ENCODE measurements around the gene TP73.

TP73 gene

DNA sequence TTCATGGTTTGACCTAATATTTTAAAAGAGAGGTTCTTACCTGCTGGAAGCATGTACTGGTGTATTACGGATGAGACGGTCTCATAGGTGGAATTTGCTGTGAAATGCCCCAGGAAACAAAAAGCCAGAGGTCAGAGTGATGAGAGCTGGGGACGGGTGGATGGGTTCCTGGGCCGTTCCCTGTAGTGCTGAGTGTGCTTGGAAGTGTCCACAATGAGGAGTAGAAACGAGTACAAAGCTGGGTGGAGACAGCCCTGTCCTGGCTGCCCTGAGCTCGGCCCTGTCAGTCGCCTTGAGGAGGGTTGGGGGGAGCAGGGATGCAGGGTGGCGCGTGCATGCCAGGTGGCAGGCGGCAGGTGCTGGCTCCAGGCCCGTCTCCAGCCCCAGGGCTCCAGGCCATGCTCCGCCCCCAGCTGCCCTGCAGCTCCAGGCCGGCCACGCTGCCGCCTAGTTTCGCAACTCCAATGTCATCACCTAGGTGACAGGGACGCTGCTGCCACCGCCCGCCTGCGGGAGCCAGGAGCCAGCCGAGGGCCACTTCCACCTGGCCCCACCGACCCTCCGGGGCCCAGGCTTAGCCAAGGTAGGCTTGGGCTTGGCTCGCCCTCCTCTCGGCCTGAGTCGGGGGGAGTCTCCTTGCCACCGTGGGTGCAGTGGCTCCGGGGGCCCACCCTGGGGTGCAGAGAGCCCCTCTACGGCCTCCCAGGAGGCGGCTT, 16.4 kb downstream of the TP73 start:
- ATAC-seq (no peak), DNase-seq (ENCODE audit: low spot score in 2 of 2) (no peak)
- Mint-ChIP-seq H3K4me3 (no peak overlapping the region), H3K4me1 (peaks cover 20% of the 10 kb centered on the region), H3K27ac (no peak overlapping the region), H3K9me3 (no peaks in the 10 kb centered on the region), H3K36me3 (no peaks in the 10 kb centered on the region)

DNA sequence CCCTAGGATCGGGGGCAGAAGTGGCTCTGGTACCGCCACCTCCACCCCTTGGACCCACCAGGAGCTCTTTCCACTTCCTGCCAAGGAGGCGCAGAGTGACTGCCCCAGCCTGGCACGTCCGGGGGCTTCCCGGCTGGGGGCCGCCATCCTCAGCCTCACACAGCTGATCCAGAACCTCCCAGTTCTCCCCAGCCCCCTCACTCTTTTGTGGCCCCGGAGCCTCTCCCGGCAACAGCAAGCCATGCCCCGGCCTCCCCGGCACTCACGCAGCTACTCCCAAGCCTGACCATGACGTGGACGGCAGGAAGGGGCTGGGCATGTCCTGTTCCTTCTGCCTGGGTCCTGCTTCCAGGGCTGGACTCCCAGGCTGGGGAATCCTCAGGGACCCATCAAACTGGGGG, 17.1 kb downstream of the TP73 start:
- Mint-ChIP-seq H3K4me3 (no peak overlapping the region), H3K36me3 (no peaks in the 10 kb centered on the region), H3K9me3 (no peaks in the 10 kb centered on the region), H3K4me1 (peaks cover 22% of the 10 kb centered on the region), H3K27ac (no peak overlapping the region)
- DNase-seq (ENCODE audit: low spot score in 2 of 2) (no peak), ATAC-seq (no peak)

DNA sequence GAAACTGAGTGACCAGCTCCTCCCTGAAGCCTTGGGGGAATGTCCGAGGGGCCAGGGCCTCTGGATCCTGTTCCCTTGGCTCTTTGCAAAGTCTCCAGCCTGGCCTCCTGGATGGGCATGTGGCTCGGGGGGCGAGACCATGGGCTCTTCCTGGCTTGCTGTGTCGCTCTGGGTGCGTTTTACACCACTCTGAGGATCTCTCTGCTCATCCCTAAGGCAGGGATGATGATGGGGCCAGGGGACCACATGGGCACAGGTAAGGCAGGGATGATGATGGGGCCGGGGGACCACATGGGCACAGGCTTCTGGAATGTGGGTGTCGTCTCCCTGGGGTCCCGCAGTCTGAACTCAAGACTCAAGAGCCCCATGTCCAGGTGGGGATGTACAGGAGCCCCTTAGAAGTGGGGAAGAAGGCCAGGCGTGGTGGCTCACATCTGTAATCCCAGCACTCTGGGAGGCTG, 17.7 kb downstream of the TP73 start:
- no peak for DNase-seq (ENCODE audit: low spot score in 2 of 2)
- no peak overlapping the region for H3K27ac Mint-ChIP-seq
- H3K9me3 Mint-ChIP-seq, result no peaks in the 10 kb centered on the region
- ATAC-seq, result no peak
- H3K4me3 Mint-ChIP-seq, result no peak overlapping the region
- H3K36me3 Mint-ChIP-seq, result no peaks in the 10 kb centered on the region
- H3K4me1 Mint-ChIP-seq, result peaks cover 22% of the 10 kb centered on the region

DNA sequence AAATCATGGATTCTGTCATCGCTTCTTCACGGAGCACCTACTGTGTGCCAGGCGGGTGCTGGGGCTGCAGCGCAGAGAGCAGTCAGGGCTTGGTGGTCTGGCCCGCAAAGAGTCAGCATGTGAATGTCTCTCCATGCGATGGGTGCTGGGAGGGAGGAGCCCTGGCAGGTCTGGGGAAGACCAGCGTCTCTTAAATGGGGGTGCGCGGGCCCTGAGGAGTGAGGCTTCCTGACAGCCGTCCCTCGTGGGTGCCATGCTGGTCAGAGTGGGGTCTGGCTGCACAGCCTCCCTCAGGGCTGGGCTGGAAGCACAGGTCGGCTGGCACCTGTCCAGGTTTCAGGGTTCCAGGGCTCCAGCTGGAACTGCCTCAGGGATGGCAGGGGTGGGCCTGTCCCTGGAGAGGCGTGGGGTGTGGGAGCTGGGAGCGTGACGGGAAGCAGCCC, 18.5 kb downstream of the TP73 start:
- H3K4me3 Mint-ChIP-seq, result no peak overlapping the region
- H3K9me3 Mint-ChIP-seq, result no peaks in the 10 kb centered on the region
- DNase-seq (ENCODE audit: low spot score in 2 of 2) (no peak), ATAC-seq (no peak)
- H3K4me1 Mint-ChIP-seq, result peaks cover 24% of the 10 kb centered on the region
- no peaks in the 10 kb centered on the region for H3K36me3 Mint-ChIP-seq
- H3K27ac Mint-ChIP-seq, result no peak overlapping the region

DNA sequence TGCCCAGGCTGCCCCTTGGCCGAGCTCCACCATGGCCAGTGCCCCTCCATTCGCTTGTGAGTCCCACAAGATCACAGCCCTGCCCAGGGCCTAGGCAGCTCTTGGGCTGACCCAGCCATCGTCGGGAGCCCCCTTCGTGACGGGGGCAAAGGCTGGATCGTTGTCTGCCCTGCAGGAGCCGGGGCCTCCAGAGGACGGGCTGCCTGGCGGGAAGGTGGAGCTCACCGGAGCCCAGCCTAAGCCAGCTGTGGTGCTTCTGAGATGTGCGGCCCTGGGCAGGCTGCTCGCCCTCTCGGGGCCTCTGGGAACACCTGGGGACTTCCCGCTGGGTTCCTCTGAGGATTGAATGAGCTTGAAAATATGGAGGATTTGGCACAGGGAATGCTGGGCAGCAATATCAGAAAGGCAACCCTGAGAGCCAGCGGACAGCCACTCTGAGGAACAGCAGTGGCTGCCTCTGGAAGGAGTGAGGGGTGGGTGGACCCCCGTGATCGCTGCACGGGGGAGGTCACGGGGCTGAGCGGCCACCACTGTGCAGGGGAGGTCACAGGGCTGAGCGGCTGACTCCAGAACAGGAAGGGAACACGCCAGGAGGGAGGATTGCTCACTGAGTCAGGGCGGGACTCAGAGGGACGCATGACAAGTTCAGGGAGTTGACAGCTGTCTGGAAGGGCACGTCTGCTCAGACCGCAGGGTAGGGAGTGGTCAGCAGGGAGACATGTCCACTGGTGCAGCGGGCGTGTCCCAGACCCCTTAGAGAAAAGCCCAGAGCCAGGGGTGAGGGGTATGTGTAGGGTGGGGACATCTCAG, 19.3 kb downstream of the TP73 start:
- no peak for DNase-seq (ENCODE audit: low spot score in 2 of 2)
- H3K9me3 Mint-ChIP-seq, result no peaks in the 10 kb centered on the region
- no peak overlapping the region for H3K4me3 Mint-ChIP-seq
- no peaks in the 10 kb centered on the region for H3K36me3 Mint-ChIP-seq
- H3K4me1 Mint-ChIP-seq, result peaks cover 31% of the 10 kb centered on the region
- no peak for ATAC-seq
- H3K27ac Mint-ChIP-seq, result no peak overlapping the region

DNA sequence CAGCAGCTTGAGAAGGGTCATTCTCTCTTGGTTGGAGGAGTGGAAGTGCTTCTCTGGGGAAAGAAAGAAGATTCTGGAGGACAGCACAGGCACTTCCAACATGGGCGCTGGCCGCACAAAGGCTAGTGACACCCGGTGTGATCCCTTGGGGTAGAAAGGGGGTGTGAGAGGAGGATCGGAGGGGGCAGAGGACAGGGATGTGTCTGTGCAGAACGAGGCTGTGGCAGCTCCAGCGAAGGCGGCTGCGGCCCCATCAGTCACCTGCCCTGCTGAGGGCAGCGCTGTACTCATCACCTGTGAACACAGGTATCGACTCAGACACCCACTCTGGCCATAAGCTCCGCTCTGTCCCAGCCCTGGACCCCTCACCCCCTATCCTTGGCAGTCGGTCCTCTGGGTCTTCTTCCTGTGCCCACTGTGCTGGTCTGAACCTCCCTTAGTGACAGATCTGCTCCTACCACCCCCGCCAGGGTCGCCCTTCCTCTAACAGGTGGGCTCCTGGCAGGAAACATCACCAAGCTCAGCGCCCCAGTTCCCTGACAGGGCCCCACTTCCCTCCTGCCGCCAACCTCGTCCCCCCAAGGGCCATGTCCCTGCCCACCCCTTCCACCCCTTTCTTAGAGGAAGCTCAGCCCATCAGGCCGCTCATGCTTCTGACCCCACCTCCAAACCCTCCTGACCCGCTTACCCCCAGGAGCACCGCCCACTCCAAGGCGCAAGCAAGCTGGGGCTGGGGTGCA, 20.1 kb downstream of the TP73 start:
- Mint-ChIP-seq H3K36me3 (no peaks in the 10 kb centered on the region), H3K4me3 (peak overlapping the region; percentile 46), H3K9me3 (no peaks in the 10 kb centered on the region), H3K4me1 (peaks cover 40% of the 10 kb centered on the region), H3K27ac (no peak overlapping the region)
- no peak for DNase-seq (ENCODE audit: low spot score in 2 of 2)
- ATAC-seq, result no peak

DNA sequence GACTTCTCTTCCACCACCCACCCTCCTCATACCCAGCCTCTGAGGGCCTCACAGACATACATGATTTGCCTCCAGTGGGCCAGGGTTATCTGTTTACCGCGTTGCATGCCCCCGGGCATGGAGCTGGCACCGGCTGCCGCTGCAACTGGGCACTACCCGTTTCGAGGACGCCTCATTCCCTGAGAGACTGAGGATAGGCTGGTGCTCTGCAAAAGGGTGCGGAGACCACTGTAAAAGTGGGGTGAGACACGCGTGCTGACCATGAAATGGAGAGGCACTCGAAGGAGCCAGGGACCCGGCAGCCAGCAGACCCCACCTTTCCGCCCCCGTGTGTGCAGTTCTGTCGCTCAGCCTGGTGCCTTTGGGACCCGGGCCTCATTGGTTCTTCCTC, 20.6 kb downstream of the TP73 start:
- peak overlapping the region; percentile 46 for H3K4me3 Mint-ChIP-seq
- H3K36me3 Mint-ChIP-seq, result no peaks in the 10 kb centered on the region
- peak overlapping the region; percentile 90 for H3K27ac Mint-ChIP-seq
- H3K4me1 Mint-ChIP-seq, result peaks cover 45% of the 10 kb centered on the region
- ATAC-seq (no peak), DNase-seq (ENCODE audit: low spot score in 2 of 2) (no peak)
- no peaks in the 10 kb centered on the region for H3K9me3 Mint-ChIP-seq

DNA sequence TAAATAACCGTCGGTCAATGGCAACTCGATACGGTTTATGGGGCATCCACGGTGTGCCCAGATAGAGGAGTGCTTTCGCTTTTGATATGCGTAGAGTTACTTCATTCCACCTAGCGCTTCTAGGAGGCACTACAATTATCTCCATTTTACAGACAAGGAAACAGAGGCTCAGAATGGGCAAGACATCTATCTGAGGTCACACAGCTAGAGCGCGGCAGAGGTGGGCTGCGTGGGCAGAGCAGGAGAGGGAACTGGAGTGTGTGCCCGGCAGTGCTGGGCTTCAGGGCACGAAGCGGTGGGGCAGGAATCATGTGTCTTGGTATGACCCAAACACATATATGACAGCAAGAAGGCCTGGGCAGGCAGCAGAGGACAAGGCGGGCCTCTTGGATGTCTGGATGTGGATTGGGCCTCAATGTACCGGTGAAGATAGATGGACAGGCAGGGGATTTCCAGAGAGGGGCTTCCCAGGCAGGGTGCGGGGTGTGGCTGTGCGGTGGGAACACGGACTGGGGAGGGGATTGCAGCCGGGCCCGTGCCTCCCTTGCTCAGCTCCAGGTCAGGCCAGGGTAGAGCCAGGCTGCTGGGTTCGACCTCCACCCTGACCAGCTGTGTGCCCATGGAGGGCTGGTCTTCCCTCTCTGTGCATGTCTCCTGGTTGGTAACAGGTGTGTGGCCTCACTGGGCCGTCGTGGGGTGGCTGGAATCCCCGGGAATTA, 21.2 kb downstream of the TP73 start:
- no peaks in the 10 kb centered on the region for H3K9me3 Mint-ChIP-seq
- H3K36me3 Mint-ChIP-seq, result no peaks in the 10 kb centered on the region
- ATAC-seq (peak; percentile 24), DNase-seq (ENCODE audit: low spot score in 2 of 2) (no peak)
- peak overlapping the region; percentile 90 for H3K27ac Mint-ChIP-seq
- peak overlapping the region; percentile 46 for H3K4me3 Mint-ChIP-seq
- H3K4me1 Mint-ChIP-seq, result peaks cover 47% of the 10 kb centered on the region

DNA sequence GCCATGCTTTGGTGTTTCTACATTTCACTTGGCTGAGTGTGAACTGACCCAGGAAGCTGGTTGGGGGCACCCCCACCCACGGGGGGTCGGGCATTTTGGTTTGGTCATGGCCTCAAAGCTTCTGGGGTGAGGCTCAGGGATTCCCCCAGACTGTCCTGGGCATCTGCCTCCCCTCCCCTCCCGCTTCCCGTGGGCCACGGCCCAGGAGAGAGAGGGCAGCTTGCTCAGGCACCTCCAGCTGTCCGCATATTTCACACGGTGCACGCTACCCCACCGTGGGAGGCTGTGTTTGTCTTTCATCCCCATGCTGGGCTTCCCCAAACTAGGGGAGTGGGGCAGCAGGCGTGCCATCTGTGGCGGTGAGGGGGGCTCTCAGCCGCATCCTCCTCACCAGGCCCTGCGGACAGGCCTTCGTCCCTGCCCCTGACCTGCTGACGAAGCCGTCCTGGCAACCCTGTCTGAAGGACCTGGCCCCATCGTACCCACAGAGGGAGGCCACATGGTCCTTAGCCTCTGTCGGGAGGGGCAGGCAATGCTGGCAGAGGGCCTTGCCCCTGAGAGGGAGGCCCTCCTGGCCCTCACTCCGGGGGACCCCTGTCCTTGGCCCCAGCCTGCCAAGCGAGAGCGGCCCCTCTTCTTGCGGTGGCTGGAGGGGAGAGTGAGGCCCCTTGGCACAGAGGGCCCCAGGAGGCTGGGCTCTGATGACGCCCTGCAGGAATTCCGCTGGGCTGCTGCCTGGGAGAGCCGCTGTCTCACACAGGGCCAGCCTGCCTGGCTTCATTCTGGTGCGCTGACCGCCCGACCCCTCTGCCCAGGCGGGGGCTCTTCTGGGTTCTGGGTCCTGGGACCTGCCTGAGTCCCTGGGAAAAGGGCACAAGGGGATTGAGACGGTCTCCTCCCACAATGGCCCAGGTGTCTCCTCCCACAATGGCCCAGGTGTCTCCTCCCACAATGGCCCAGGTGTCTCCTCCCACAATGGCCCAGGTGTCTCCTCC, 22.1 kb downstream of the TP73 start:
- no peak for ATAC-seq
- no peak for DNase-seq (ENCODE audit: low spot score in 2 of 2)
- no peaks in the 10 kb centered on the region for H3K9me3 Mint-ChIP-seq
- no peak overlapping the region for H3K4me3 Mint-ChIP-seq
- H3K27ac Mint-ChIP-seq, result peak overlapping the region; percentile 90
- H3K4me1 Mint-ChIP-seq, result peaks cover 51% of the 10 kb centered on the region
- no peaks in the 10 kb centered on the region for H3K36me3 Mint-ChIP-seq

DNA sequence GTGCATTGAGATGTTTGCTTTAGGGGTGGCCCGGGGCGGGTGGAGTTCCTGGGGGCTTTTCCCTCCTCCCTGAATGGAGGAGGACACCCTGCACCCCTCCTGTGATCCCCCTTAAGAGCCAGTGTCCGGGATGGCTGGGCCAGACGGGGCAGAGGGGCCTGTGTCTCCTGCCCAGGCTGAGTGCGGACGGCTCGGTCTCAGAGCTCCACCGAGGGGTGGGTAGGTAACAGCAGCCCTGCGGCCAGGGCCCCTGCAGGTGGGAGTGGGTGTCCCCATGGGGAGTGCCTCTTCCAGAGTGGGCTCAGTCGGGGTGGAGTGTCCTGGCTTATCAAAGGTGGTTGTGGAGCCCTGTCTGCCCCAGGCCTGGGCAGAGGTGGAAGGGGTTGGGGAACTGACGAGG, 23.1 kb downstream of the TP73 start:
- H3K9me3 Mint-ChIP-seq, result peaks cover 4% of the 10 kb centered on the region
- no peak overlapping the region for H3K4me3 Mint-ChIP-seq
- peak overlapping the region; percentile 60 for H3K27ac Mint-ChIP-seq
- ATAC-seq (no peak), DNase-seq (ENCODE audit: low spot score in 2 of 2) (no peak)
- H3K36me3 Mint-ChIP-seq, result no peaks in the 10 kb centered on the region
- peaks cover 59% of the 10 kb centered on the region for H3K4me1 Mint-ChIP-seq

DNA sequence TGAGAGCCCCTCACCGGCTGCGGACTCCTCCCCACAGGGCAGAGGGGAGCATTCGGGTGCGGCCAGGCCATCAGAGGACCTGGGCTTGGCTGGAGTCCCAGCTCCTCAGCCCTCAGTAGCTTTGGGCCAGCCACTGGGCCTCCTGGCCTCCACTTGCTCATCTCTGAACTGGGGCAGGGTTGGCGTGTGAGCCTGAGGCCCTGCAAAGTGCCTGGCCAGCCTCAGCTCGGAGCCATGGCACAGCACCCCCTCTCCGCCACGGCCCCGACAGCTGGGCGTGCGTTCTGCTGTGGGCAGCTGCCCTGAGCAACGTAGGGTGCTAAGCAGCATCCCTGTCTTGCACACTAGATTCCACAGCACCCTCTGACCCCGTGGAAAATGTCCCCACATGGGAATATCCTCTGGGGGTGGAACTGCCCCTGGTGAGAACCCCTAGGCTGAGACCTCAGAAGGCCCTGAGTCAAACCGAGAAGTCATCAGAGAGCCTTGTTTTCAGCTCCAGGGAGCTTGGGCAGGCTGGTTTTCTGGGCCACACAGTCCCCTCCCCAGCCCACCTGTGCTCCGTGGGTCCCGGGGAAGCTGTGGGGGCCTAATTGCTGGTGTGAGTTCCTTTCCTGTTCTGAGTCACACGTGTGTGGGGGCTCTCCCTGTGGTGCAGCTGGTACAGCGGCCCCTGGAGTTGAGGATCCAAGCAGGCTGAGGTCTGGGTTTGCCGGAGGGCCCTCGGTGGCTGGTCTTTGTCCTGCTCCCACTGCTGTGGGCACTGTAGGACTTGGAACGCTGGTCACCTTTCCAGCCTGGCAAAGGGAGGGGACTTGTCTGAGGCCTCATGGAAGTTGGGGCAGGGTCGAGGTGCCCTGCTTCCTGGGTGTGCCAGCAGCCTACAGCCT, 24.5 kb downstream of the TP73 start:
- no peaks in the 10 kb centered on the region for H3K36me3 Mint-ChIP-seq
- peaks cover 52% of the 10 kb centered on the region for H3K4me1 Mint-ChIP-seq
- H3K4me3 Mint-ChIP-seq, result peak overlapping the region; percentile 45
- peak overlapping the region; percentile 37 for H3K27ac Mint-ChIP-seq
- peaks cover 4% of the 10 kb centered on the region for H3K9me3 Mint-ChIP-seq
- DNase-seq (ENCODE audit: low spot score in 2 of 2), result peak in 1 of 2 donors; percentile 71
- ATAC-seq, result peak; percentile 72

DNA sequence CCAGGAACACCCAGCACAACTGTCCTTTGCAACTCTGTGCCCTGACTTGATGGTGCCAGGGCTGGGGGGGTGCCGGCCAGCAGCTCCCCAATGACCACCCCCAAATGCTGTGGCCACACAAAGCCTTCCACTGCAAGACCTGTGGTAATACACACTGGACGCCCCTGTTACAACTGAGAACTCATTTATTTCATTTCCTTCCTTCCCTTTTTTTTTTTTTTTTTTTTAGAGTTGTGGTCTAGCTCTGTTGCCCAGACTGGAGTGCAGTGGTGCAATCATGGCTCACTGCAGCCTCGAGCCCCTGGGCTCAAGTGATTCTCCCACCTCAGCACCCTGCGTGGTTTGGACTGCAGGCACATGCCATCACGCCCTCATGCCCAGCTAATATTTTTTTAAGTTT, 25.2 kb downstream of the TP73 start:
- Mint-ChIP-seq H3K36me3 (no peaks in the 10 kb centered on the region), H3K9me3 (peaks cover 4% of the 10 kb centered on the region), H3K4me1 (peaks cover 49% of the 10 kb centered on the region), H3K27ac (no peak overlapping the region), H3K4me3 (peak overlapping the region; percentile 45)
- DNase-seq (ENCODE audit: low spot score in 2 of 2) (no peak), ATAC-seq (no peak)

DNA sequence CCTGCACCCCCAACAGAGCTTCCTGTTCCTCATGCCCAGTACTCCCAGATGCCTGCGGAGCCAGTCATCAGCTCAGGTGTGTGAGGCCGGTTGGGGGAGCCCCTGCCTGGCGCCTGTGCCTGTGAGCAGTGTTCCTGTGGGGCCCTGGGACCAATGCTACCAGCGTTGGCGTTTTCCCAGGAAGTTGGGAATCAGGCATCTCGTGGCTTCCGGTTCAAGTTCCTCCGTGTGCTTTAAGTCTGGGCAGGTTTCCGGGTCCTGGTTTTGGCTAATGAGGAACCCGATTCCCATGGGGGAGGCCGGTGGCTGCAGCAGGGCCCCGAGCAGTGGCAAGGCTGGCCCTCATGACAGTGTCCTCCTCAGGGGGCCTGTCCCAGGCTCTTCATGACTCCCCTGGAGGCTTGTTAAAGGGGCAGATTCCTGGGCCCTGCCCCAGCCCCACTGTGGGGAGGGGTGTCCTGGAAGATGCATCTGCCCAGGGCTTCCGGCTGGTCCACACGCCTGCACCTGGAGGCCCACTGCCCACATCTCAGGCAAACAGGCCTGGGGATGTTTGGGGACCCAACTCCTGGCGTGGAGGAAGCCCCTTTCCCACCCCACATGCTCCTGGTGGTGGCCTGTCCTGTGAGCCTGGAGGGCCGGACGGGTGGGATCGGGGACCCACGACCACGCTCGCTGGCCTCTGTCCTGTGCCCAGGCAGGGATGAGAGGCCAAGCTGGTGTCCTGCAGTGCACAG, 26.2 kb downstream of the TP73 start:
- Mint-ChIP-seq H3K4me3 (no peak overlapping the region), H3K27ac (no peak overlapping the region), H3K9me3 (peaks cover 4% of the 10 kb centered on the region), H3K4me1 (peaks cover 41% of the 10 kb centered on the region), H3K36me3 (no peaks in the 10 kb centered on the region)
- ATAC-seq (no peak), DNase-seq (ENCODE audit: low spot score in 2 of 2) (no peak)
